HepG2 (cell line): Measurements from ENCODE around the gene CADM1. TPM values are rescaled to one million over a fixed set of nuclear protein-coding genes. Genes with fewer than 3 reads are reported as not detected.

Experiments
- ATAC-seq: fragments of 200-7000 bp; cut with Tn5 transposase; 3 replicates; pipeline ENCODE4 v1.9.1; 2020; ENCODE audit warnings: mild to moderate bottlenecking, moderate library complexity
- BruUV-seq: library from RNA; stranded (reverse); fragments of 400-500 nt; replicated peaks from 2 replicates; lab custom pipeline; 2021; lab: Mats Ljungman, UMichigan
- CTCF ChIA-PET: fragments of 300-600 bp; formaldehyde crosslinking; extraction: SDS; loops from one replicate; lab custom pipeline; 2021; ENCODE audit warnings: low total read pairs, inconsistent platforms, low intra/inter-chr PET ratio; lab: Yijun Ruan, JAX
- POLR2A ChIA-PET: fragments of 350-600 bp; sonication (Branson Sonifier 250); formaldehyde crosslinking; loops from one replicate; lab custom pipeline; 2020; ENCODE audit warnings: antibody characterized with exemption, inconsistent platforms; lab: Yijun Ruan, JAX
- DNase-seq: peaks from one replicate; pipeline ENCODE4 v3.0.0-alpha.2; 2015; ENCODE audit warnings: low spot score
- FAIRE-seq: peaks from 3 replicates; lab custom pipeline; 2011; peaks lifted over from hg19 to GRCh38; lab: Jason Lieb, UNC
- H2AFZ ChIP-seq: one replicate; pipeline ENCODE4 v1.6.1; 2011; ENCODE audit warnings: low read length, inconsistent platforms
- H3K27ac ChIP-seq: fragments of 300-600 bp; 3 replicates; pipeline ENCODE4 v1.8.0; 2011; ENCODE audit warnings: mixed run types, mild to moderate bottlenecking, mixed read lengths, low read length, inconsistent platforms; ENCODE audit not compliant: insufficient read depth; ENCODE audit errors: extremely low read length
- H3K27me3 ChIP-seq, 2 experiments: fragments of 200-600 bp in 1 of 2; 2 replicates in 1 of 2; 3 replicates in 1 of 2; pipeline versions ENCODE4 v1.6.0 to v1.8.0; 2011; ENCODE audit warnings: low read length in 2 of 2, mild to moderate bottlenecking in 2 of 2, moderate library complexity in 2 of 2, inconsistent platforms in 1 of 2; ENCODE audit not compliant: insufficient read depth in 2 of 2, control insufficient read depth in 1 of 2
- H3K36me3 ChIP-seq, 2 experiments: fragments of 200-600 bp in 1 of 2; replicated peaks in 1 of 2; 2 replicates in 1 of 2; 3 replicates in 1 of 2; pipeline versions ENCODE4 v1.5.1 to v1.8.0; 2011; ENCODE audit warnings: low read length in 2 of 2, inconsistent platforms in 1 of 2; ENCODE audit not compliant: insufficient read depth in 2 of 2, control insufficient read depth in 1 of 2
- H3K4me1 ChIP-seq: 2 replicates; pipeline ENCODE4 v1.5.1; 2012; ENCODE audit warnings: low read length, inconsistent platforms; ENCODE audit not compliant: insufficient read depth
- H3K4me2 ChIP-seq: 2 replicates; pipeline ENCODE4 v1.6.0; 2011; ENCODE audit warnings: low read depth, low read length, inconsistent platforms
- H3K4me3 ChIP-seq, 3 experiments: fragments of 200-600 bp in 1 of 3; sonication (generic), shearing (Covaris generic) in 1 of 3; replicated peaks in 1 of 3; 2 replicates each; pipeline ENCODE4 v1.5.1; 2011 to 2016; ENCODE audit warnings: low read length in 3 of 3, inconsistent platforms in 2 of 3, low read depth in 2 of 3, mild to moderate bottlenecking in 2 of 3, control low read depth in 1 of 3, mixed read lengths in 1 of 3; ENCODE audit not compliant: insufficient read depth in 1 of 3
- H3K79me2 ChIP-seq: one replicate; pipeline ENCODE4 v1.6.1; 2011; ENCODE audit warnings: low read length, inconsistent platforms; ENCODE audit not compliant: insufficient read depth
- H3K9ac ChIP-seq: 2 replicates; pipeline ENCODE4 v1.6.0; 2011; ENCODE audit warnings: mild to moderate bottlenecking, low read depth, low read length, inconsistent platforms; ENCODE audit not compliant: insufficient read depth
- H3K9me3 ChIP-seq: 2 replicates; pipeline ENCODE4 v1.5.1; 2012; ENCODE audit warnings: mild to moderate bottlenecking, low read length
- H4K20me1 ChIP-seq: 2 replicates; pipeline ENCODE4 v1.6.0; 2011; ENCODE audit warnings: inconsistent platforms, mild to moderate bottlenecking, low read length, moderate library complexity; ENCODE audit not compliant: insufficient read depth
- HOXA5 ChIP-seq: sonication (generic); formaldehyde crosslinking; IDR thresholded peaks from 2 replicates; pipeline ENCODE4 v1.4.0; 2020; ENCODE audit warnings: missing genetic modification reagents
- IRF2 ChIP-seq: IDR thresholded peaks from 2 replicates; pipeline ENCODE4 v1.6.1; 2018; ENCODE audit warnings: missing genetic modification reagents, missing compliant biosample characterization
- NFE2L1 ChIP-seq: sonication (generic); formaldehyde crosslinking; IDR thresholded peaks from 2 replicates; pipeline ENCODE4 v1.4.0; 2020; ENCODE audit warnings: missing genetic modification reagents, mild to moderate bottlenecking, borderline replicate concordance
- NPAS2 ChIP-seq: sonication (generic); formaldehyde crosslinking; IDR thresholded peaks from 2 replicates; pipeline ENCODE4 v1.8.0; 2022; ENCODE audit warnings: mild to moderate bottlenecking, missing genetic modification reagents, borderline replicate concordance
- NR2F1 ChIP-seq, 2 experiments: fragments of 450-650 bp in 1 of 2; formaldehyde crosslinking in 1 of 2; IDR thresholded peaks; 2 replicates each; pipeline versions ENCODE4 v1.5.0 to v1.6.1; 2016 to 2020; ENCODE audit warnings: mild to moderate bottlenecking in 1 of 2, missing compliant biosample characterization in 1 of 2, missing genetic modification reagents in 1 of 2, moderate library complexity in 1 of 2
- PRMT3 ChIP-seq: sonication (generic); formaldehyde crosslinking; IDR thresholded peaks from 2 replicates; pipeline ENCODE4 v1.8.1; 2022; ENCODE audit warnings: low read depth, mild to moderate bottlenecking, moderate library complexity, missing genetic modification reagents, borderline replicate concordance
- PTBP1 ChIP-seq: fragments of 200-400 bp; formaldehyde crosslinking; IDR thresholded peaks from 2 replicates; pipeline ENCODE4 v1.6.1; 2018; ENCODE audit warnings: low read length, low read depth; ENCODE audit not compliant: poor library complexity, severe bottlenecking
- RFX3 ChIP-seq: IDR thresholded peaks from 2 replicates; pipeline ENCODE4 v1.6.1; 2016; ENCODE audit warnings: missing biosample characterization, missing genetic modification reagents
- TP53 ChIP-seq: sonication (generic); formaldehyde crosslinking; conservative IDR thresholded peaks from 2 replicates; pipeline ENCODE4 v1.4.0; 2020; ENCODE audit warnings: missing genetic modification reagents
- ZMAT3 ChIP-seq: sonication (generic); formaldehyde crosslinking; conservative IDR thresholded peaks from 2 replicates; pipeline ENCODE4 v1.7.0; 2021; ENCODE audit warnings: missing genetic modification reagents
- ZMYM3 ChIP-seq: sonication (generic); formaldehyde crosslinking; IDR thresholded peaks from 2 replicates; pipeline ENCODE4 v1.5.1; 2020; ENCODE audit warnings: mild to moderate bottlenecking, missing genetic modification reagents
- ZNF225 ChIP-seq: sonication (generic); formaldehyde crosslinking; IDR thresholded peaks from 2 replicates; pipeline ENCODE4 v1.4.0; 2020; ENCODE audit warnings: mild to moderate bottlenecking, missing genetic modification reagents
- ZNF567 ChIP-seq: sonication (generic); formaldehyde crosslinking; IDR thresholded peaks from 2 replicates; pipeline ENCODE4 v1.8.1; 2023; ENCODE audit warnings: mild to moderate bottlenecking, missing genetic modification reagents, borderline replicate concordance
- WGBS: methylation state at CpG from one replicate; pipeline ENCODE4 v1.1.6; 2017; ENCODE audit warnings: low lambda C conversion rate; 5-methylcytosine and 5-hydroxymethylcytosine counted together
- in situ Hi-C: cut with HindIII; loops from 2 replicates; pipeline ENCODE4 v1.10.0; 2017; ENCODE audit warnings: low pct_unique_long_range_greater_than_20kb; ENCODE audit not compliant: extremely low pct_ligation_motif_present
- intact Hi-C: fragments of 100-400 bp; cut with micrococcal nuclease; formaldehyde crosslinking; loops from one replicate; pipeline ENCODE4 v1.10.0; 2022; ENCODE audit not compliant: unreplicated experiment
- polyA plus RNA-seq, 8 experiments: library from polyadenylated mRNA; depleted of rRNA in 3 of 8; stranded (reverse) in 7 of 8; unstranded in 1 of 8; fragments of >200 nt; fragmentation: Illumina TruSeq in 4 of 8; extraction: Trizol in 4 of 8; gene quantifications; 2 replicates each; pipeline versions ENCODE4 v1.2.1 to v1.2.3, GENCODE V29; 2011 to 2016; ENCODE audit warnings: low read depth in 4 of 8, missing spikeins in 1 of 8, mixed read lengths in 1 of 8; ENCODE audit not compliant: insufficient read depth in 1 of 8
- total RNA-seq, 5 experiments: library from RNA; depleted of rRNA; stranded (reverse); fragments of >200 nt; fragmentation: Illumina TruSeq; extraction: Trizol; gene quantifications; 2 replicates each; pipeline ENCODE4 v1.2.3, GENCODE V29; 2016; ENCODE audit warnings: low read depth in 1 of 5
- TF ChIP-seq, protein P1 (sequence below): sonication (generic); formaldehyde crosslinking; IDR thresholded peaks from 2 replicates; pipeline ENCODE4 v1.4.0; 2020; ENCODE audit warnings: missing genetic modification reagents
- TF ChIP-seq, protein P2 (sequence below): sonication (generic); formaldehyde crosslinking; IDR thresholded peaks from 2 replicates; pipeline ENCODE4 v1.9.0; 2021; ENCODE audit warnings: missing genetic modification reagents, borderline replicate concordance
- TF ChIP-seq, protein P3 (sequence below): sonication (generic); formaldehyde crosslinking; IDR thresholded peaks from 2 replicates; pipeline ENCODE4 v1.5.1; 2020; ENCODE audit warnings: mild to moderate bottlenecking, moderate library complexity, missing genetic modification reagents
- TF ChIP-seq, protein P4 (sequence below): sonication (generic); formaldehyde crosslinking; IDR thresholded peaks from 2 replicates; pipeline ENCODE4 v1.9.0; 2021; ENCODE audit warnings: missing genetic modification reagents, borderline replicate concordance
- TF ChIP-seq, protein P5 (sequence below): sonication (generic); formaldehyde crosslinking; IDR thresholded peaks from 2 replicates; pipeline ENCODE4 v1.4.0; 2020; ENCODE audit warnings: mild to moderate bottlenecking, missing genetic modification reagents

The CADM1 gene
- total and polyA plus RNA-seq, 2 of the 13 experiments (the other 11 are each of a cell fraction or from before 2014, with no cell fraction given): 71.3 to 122 TPM

DNA sequence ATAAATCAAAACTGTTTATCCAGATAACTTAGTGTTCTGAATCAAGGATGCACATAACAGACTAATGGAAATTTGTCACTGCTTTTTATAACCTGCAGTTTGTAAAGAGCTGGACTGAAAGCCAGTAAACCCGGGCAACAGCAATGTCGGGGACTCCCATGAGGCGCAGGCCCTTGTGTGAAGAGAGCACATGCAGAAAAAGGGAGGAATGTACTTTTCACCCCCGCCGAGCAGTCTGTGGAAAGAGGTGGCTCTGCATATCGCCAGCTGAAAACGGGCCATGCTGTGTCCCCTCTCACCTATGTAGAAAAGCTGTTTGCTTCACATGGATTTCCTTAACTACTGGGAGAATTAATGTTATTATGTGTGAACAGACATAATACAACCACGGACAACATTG is 291.2 kb downstream of the CADM1 start:
- CTCF ChIA-PET: no interaction called here
- WGBS: 93% methylated on average over 8 of the region's 8 CpGs
- no TSS peak for BruUV-seq
- no peak for DNase-seq
- no peak overlapping the region for H2AFZ ChIP-seq
- intact Hi-C loops: no loop called here
- POLR2A ChIA-PET: no interaction called here
- peaks cover 17 to 61% of the 10 kb centered on the region in 2 experiments for H3K36me3 ChIP-seq
- H3K27ac ChIP-seq: no peak overlapping the region
- no peak for FAIRE-seq
- no peaks in the 10 kb centered on the region for H3K27me3 ChIP-seq
- ATAC-seq: no peak
- no peaks in the 10 kb centered on the region for H4K20me1 ChIP-seq
- H3K4me3 ChIP-seq: no peak overlapping the region
- in situ Hi-C loops: no loop called here
- H3K79me2 ChIP-seq: no peaks in the 10 kb centered on the region
- no peaks in the 10 kb centered on the region for H3K9me3 ChIP-seq
- TF ChIP-seq, protein P1, sequence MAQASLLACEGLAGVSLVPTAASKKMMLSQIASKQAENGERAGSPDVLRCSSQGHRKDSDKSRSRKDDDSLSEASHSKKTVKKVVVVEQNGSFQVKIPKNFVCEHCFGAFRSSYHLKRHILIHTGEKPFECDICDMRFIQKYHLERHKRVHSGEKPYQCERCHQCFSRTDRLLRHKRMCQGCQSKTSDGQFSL: no peak
- TF ChIP-seq PRMT3 (no peak), NPAS2 (CRISPR knock-in tag) (no peak), RFX3 (no peak), HOXA5 (no peak), ZNF225 (no peak), NR2F1 (CRISPR knock-in tag; IDR thresholded peaks at IDR 0.05) (no peak), ZMAT3 (CRISPR knock-in tag) (no peak), PTBP1 (no peak), TP53 (no peak), NFE2L1 (no peak), IRF2 (CRISPR knock-in tag) (no peak), ZNF567 (CRISPR knock-in tag) (no peak), ZMYM3 (no peak)
- TF ChIP-seq, protein P2, sequence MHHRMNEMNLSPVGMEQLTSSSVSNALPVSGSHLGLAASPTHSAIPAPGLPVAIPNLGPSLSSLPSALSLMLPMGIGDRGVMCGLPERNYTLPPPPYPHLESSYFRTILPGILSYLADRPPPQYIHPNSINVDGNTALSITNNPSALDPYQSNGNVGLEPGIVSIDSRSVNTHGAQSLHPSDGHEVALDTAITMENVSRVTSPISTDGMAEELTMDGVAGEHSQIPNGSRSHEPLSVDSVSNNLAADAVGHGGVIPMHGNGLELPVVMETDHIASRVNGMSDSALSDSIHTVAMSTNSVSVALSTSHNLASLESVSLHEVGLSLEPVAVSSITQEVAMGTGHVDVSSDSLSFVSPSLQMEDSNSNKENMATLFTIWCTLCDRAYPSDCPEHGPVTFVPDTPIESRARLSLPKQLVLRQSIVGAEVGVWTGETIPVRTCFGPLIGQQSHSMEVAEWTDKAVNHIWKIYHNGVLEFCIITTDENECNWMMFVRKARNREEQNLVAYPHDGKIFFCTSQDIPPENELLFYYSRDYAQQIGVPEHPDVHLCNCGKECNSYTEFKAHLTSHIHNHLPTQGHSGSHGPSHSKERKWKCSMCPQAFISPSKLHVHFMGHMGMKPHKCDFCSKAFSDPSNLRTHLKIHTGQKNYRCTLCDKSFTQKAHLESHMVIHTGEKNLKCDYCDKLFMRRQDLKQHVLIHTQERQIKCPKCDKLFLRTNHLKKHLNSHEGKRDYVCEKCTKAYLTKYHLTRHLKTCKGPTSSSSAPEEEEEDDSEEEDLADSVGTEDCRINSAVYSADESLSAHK (CRISPR knock-in tag): no peak
- TF ChIP-seq, protein P3, sequence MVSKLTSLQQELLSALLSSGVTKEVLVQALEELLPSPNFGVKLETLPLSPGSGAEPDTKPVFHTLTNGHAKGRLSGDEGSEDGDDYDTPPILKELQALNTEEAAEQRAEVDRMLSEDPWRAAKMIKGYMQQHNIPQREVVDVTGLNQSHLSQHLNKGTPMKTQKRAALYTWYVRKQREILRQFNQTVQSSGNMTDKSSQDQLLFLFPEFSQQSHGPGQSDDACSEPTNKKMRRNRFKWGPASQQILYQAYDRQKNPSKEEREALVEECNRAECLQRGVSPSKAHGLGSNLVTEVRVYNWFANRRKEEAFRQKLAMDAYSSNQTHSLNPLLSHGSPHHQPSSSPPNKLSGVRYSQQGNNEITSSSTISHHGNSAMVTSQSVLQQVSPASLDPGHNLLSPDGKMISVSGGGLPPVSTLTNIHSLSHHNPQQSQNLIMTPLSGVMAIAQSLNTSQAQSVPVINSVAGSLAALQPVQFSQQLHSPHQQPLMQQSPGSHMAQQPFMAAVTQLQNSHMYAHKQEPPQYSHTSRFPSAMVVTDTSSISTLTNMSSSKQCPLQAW: no peak
- TF ChIP-seq, protein P4, sequence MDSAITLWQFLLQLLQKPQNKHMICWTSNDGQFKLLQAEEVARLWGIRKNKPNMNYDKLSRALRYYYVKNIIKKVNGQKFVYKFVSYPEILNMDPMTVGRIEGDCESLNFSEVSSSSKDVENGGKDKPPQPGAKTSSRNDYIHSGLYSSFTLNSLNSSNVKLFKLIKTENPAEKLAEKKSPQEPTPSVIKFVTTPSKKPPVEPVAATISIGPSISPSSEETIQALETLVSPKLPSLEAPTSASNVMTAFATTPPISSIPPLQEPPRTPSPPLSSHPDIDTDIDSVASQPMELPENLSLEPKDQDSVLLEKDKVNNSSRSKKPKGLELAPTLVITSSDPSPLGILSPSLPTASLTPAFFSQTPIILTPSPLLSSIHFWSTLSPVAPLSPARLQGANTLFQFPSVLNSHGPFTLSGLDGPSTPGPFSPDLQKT (CRISPR knock-in tag): no peak
- TF ChIP-seq, protein P5, sequence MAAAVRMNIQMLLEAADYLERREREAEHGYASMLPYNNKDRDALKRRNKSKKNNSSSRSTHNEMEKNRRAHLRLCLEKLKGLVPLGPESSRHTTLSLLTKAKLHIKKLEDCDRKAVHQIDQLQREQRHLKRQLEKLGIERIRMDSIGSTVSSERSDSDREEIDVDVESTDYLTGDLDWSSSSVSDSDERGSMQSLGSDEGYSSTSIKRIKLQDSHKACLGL (CRISPR knock-in tag): no peak
- no peak overlapping the region for H3K4me2 ChIP-seq
- H3K9ac ChIP-seq: no peak overlapping the region
- H3K4me1 ChIP-seq: peaks cover 13% of the 10 kb centered on the region
